Thyroid gland (tissue), 4 donors: ENCODE results near the gene PRSS36. TPM values are rescaled to one million over a fixed set of nuclear protein-coding genes. Genes with fewer than 3 reads are reported as not detected.

Experiments used
- DNase-seq, 2 donors: peaks; one replicate each; pipeline ENCODE4 v3.0.0-alpha.2; 2019
- H3K27ac ChIP-seq, 3 donors: fragments of 200-600 bp; sonication (generic); 1 replicate in 2 of 3; 2 replicates in 1 of 3; pipeline ENCODE4 v1.5.1; 2016 to 2019; ENCODE audit warnings: mild to moderate bottlenecking in 1 of 3, moderate library complexity in 1 of 3
- H3K27me3 ChIP-seq: fragments of 200-600 bp; sonication (generic); one replicate; pipeline ENCODE4 v1.5.1; 2019
- H3K36me3 ChIP-seq, 2 donors: fragments of 200-600 bp; sonication (generic); one replicate each; pipeline ENCODE4 v1.5.1; 2016 to 2019
- H3K4me1 ChIP-seq, 2 donors: fragments of 200-600 bp; sonication (generic); one replicate each; pipeline ENCODE4 v1.5.1; 2017 to 2019
- H3K4me3 ChIP-seq, 3 donors: fragments of 200-600 bp; sonication (generic); replicated peaks in 1 of 3; 1 replicate in 2 of 3; 2 replicates in 1 of 3; pipeline ENCODE4 v1.5.1; 2016; ENCODE audit warnings: mild to moderate bottlenecking in 1 of 3
- H3K9me3 ChIP-seq: fragments of 200-600 bp; sonication (generic); one replicate; pipeline ENCODE4 v1.5.1; 2017
- POLR2A ChIP-seq, 2 donors: fragments of 450-650 bp; IDR thresholded peaks; one replicate each; pipeline ENCODE4 v1.6.1; 2017; ENCODE audit warnings: antibody characterized with exemption in 2 of 2, mild to moderate bottlenecking in 2 of 2, moderate library complexity in 1 of 2
- WGBS, 2 donors: methylation state at CpG; one replicate each; pipeline ENCODE4 v1.1.5; 2017; 5-methylcytosine and 5-hydroxymethylcytosine counted together
- intact Hi-C: fragments of 100-400 bp; cut with DNase I; formaldehyde crosslinking; loops from one replicate; pipeline ENCODE4 v1.15.1; 2023
- total RNA-seq, 4 donors: library from RNA; depleted of rRNA; stranded (reverse); fragments of >200 nt; gene quantifications; one replicate each; pipeline ENCODE4 v1.2.3, GENCODE V29; 2016
- TF ChIP-seq, protein P1 (sequence below), 6 experiments: fragments of 200-600 bp in 3 of 6; fragments of 450-650 bp in 3 of 6; sonication (generic) in 3 of 6; IDR thresholded peaks; one replicate each; pipeline ENCODE4 v1.5.1; 2016 to 2019; ENCODE audit warnings: antibody characterized with exemption in 6 of 6, mild to moderate bottlenecking in 2 of 6, inconsistent platforms in 1 of 6, moderate library complexity in 1 of 6

Gene PRSS36
- total RNA-seq, 4 donors from 2014 or later, result 1.4 to 6.6 (median 3.0) TPM

DNA sequence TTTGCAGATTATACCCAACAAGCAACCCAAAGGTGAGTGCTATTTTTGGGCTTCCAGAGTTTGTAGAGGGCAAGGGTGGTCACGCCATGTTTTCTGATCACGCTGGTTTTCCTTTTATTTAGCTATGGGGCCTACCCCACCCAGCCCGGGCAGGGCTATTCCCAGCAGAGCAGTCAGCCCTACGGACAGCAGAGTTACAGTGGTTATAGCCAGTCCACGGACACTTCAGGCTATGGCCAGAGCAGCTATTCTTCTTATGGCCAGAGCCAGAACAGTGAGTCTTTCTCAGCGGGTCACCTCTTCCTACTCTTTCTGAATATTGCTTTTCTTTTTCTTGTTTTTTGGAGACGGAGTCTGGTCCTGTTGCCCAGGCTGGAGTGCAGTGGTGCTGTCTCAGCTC, 32.5 kb upstream of the PRSS36 start:
- DNase-seq, result no peak
- no peak for TF ChIP-seq POLR2A (IDR thresholded peaks at IDR 0.05)
- TF ChIP-seq, protein P1, sequence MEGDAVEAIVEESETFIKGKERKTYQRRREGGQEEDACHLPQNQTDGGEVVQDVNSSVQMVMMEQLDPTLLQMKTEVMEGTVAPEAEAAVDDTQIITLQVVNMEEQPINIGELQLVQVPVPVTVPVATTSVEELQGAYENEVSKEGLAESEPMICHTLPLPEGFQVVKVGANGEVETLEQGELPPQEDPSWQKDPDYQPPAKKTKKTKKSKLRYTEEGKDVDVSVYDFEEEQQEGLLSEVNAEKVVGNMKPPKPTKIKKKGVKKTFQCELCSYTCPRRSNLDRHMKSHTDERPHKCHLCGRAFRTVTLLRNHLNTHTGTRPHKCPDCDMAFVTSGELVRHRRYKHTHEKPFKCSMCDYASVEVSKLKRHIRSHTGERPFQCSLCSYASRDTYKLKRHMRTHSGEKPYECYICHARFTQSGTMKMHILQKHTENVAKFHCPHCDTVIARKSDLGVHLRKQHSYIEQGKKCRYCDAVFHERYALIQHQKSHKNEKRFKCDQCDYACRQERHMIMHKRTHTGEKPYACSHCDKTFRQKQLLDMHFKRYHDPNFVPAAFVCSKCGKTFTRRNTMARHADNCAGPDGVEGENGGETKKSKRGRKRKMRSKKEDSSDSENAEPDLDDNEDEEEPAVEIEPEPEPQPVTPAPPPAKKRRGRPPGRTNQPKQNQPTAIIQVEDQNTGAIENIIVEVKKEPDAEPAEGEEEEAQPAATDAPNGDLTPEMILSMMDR (IDR thresholded peaks at IDR 0.05), result no peak
- no peaks in the 10 kb centered on the region for H3K9me3 ChIP-seq
- 38 to 42% methylated on average over 7 of the region's 7 CpGs for WGBS, 2 donors
- H3K4me3 ChIP-seq, result peak overlapping the region in 1 of 3 donors; percentile 98
- H3K27me3 ChIP-seq, result no peaks in the 10 kb centered on the region
- peaks cover 25 to 26% of the 10 kb centered on the region in 2 donors for H3K4me1 ChIP-seq
- intact Hi-C loops, result loop anchor here (10.0 kb wide), 1 partner anchor 282 kb away; no protein-coding TSS in a partner anchor
- peaks cover 46 to 52% of the 10 kb centered on the region in 2 donors for H3K36me3 ChIP-seq
- H3K27ac ChIP-seq, result no peak overlapping the region

DNA sequence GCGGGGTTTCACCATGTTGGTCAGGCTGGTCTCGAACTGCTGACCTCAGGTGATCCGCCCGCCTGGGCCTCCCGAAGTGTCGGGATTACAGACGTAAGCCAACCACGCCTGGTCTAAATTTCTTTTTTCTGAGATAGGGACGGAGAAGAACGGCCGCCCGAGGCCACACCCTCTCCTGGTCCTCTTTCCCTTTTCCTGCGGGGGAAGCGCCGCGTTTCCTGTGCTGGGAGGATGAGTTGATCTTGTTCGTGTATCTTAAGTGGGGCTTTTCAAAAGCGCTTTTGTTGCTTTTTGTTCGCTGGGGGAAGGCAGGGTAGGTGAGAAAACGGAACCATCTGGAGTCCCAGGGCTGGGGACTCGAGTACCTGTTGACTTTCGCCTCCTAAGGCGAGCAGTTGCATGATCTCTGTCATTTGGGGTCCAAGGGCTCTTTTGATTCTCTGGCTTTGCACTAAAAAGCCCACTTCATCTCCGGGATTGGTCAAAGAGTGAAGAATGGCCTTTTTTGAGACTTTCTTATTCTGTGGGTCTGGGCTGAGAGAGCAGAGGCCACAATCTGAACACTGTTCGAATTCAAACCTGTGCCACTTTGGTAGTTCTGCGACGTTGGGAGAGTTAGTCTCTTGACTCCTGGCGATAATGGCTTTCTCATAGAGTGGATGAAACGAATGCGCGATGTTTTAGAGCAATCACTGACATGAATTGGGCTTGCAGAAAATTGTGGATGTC, 31.4 kb upstream of the PRSS36 start:
- intact Hi-C loops, result loop anchor here (10.0 kb wide), 1 partner anchor 284 kb away; no protein-coding TSS in a partner anchor
- peak; percentile 21 to 30 for DNase-seq
- no peaks in the 10 kb centered on the region for H3K27me3 ChIP-seq
- no peaks in the 10 kb centered on the region for H3K9me3 ChIP-seq
- H3K27ac ChIP-seq, result peak overlapping the region; percentile 22 to 98 (median 97)
- TF ChIP-seq, protein P1 (IDR thresholded peaks at IDR 0.05), result no peak
- TF ChIP-seq POLR2A (IDR thresholded peaks at IDR 0.05), result no peak
- H3K4me1 ChIP-seq, result peaks cover 25 to 26% of the 10 kb centered on the region in 2 donors
- peaks cover 35 to 41% of the 10 kb centered on the region in 2 donors for H3K36me3 ChIP-seq
- peak overlapping the region; percentile 59 to 98 (median 84) for H3K4me3 ChIP-seq
- WGBS, 2 donors, result 9 to 11% methylated on average over 31 of the region's 31 CpGs

DNA sequence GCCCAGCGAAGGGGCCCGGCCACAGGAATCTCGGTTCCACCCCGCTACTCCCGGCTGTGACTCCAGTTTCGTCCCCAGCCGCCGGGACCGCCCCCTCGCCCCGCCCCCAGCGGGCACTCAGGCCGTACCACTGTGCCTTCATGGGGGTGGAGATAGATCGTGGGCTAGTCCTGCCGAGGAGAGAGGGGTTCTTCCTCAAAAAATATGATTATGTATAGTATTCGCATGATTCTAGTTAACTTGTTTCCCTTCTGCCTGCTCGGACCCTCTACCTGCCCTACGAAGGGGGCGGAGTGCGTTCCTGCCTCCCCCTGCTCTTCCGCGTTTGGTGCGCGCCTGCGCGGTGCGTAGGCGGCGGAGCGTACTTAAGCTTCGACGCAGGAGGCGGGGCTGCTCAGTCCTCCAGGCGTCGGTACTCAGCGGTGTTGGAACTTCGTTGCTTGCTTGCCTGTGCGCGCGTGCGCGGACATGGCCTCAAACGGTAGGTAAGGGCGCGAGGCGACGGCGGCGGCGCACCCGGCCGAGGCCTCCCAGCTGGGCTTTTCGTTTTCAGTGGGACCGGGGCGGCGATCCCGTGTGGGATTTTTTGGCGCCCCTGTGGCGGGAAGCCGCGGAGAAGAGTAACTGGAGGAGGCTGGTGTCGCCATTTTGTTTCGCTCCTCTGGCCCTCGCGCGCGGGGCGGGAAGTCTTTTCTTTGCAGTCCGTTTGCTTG, 30.0 kb upstream of the PRSS36 start, which contains the start of gene FUS:
TSS of gene FUS (plus strand) at position 393 of the 713 bp plus-strand sequence. CDS start at position 469, 76 bp downstream.
- peak; percentile 87 to 89 for DNase-seq
- intact Hi-C loops, result loop anchor here (10.0 kb wide), 2 partner anchors 85 to 285 kb away; partner anchors contain the start of gene VKORC1
- 1 to 2% methylated on average over 18 to 28 of the region's 69 CpGs for WGBS, 2 donors
- peak within 1 kb of the TSS; percentile 88 to 98 (median 97) for H3K27ac ChIP-seq
- H3K4me3 ChIP-seq, result peak within 1 kb of the TSS; percentile 59 to 98 (median 84)
- H3K9me3 ChIP-seq, result no peaks in the 10 kb centered on the region
- peaks cover 25 to 26% of the 10 kb centered on the region in 2 donors for H3K4me1 ChIP-seq
- peak; percentile 97 to 99 for TF ChIP-seq POLR2A (IDR thresholded peaks at IDR 0.05)
- TF ChIP-seq, protein P1 (IDR thresholded peaks at IDR 0.05), result peak in 1 of 6 experiments; percentile 7
- H3K27me3 ChIP-seq, result no peaks in the 10 kb centered on the region
- H3K36me3 ChIP-seq, result peaks cover 22 to 27% of the 10 kb centered on the region in 2 donors

DNA sequence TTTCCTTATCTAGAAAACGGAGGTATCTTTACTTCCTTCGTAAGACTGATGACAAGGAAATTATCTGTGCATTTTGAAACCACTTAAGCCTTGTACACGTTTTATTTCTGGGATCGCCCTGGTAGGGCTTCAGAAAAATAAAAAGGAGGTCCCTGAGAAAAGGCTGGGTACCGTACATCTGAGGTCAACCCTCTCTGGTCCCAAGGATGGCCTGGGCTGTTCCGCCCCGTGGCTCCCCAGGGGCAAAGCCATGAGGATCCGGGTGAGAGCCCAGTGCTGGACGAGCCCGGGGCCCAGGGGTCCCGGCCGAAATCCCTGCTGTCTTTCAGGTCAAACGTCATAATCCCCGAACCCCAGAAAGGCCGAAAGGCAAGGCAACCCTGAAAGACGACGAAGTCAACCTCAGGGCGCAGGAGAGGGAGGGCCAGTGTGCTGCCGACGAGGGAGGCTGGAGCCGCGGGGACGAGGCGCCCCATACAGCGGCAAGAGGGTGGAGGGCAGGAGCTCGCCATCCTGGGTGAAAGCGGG, 29.4 kb upstream of the PRSS36 start:
- peaks cover 25 to 26% of the 10 kb centered on the region in 2 donors for H3K4me1 ChIP-seq
- no peak for TF ChIP-seq POLR2A (IDR thresholded peaks at IDR 0.05)
- TF ChIP-seq, protein P1 (IDR thresholded peaks at IDR 0.05), result no peak
- peak overlapping the region; percentile 45 to 98 (median 48) for H3K4me3 ChIP-seq
- no peak for DNase-seq
- 6 to 10% methylated on average over 12 to 25 of the region's 27 CpGs for WGBS, 2 donors
- peak overlapping the region; percentile 88 to 98 (median 97) for H3K27ac ChIP-seq
- H3K36me3 ChIP-seq, result peaks cover 15 to 21% of the 10 kb centered on the region in 2 donors
- intact Hi-C loops, result loop anchor here (10.0 kb wide), 1 partner anchor 84 kb away; the partner anchor contains the start of gene VKORC1
- no peaks in the 10 kb centered on the region for H3K27me3 ChIP-seq
- no peaks in the 10 kb centered on the region for H3K9me3 ChIP-seq
